ENCODE data around the gene TTLL6.
"Not testable (repeated sequence)": the region's sequence is repeated elsewhere in the genome, so short reads cannot be mapped to it uniquely, and the experiment has no call there.

TTLL6 gene

DNA sequence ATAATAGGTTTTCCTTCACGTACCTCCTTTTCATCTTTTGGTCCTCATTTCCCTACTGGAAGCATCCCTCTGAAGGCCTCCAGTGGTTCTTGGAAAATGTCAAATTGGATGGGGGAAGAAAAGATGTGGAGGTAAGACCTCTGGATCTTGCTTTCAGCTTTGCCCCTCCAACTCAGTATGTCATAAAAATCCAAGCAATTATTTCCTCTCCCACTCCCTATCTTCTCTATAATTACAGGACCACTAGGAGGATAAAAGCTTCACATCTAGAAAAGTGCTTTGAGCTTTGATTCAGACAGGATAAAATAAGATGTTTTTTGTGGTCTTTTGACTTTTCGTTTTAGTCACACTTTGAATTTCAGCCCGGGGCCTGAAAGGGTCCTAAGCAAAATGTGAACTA is 1.7 kb downstream of the TTLL6 start:
- no peak for DNase-seq (ENCODE audit: low spot score)

DNA sequence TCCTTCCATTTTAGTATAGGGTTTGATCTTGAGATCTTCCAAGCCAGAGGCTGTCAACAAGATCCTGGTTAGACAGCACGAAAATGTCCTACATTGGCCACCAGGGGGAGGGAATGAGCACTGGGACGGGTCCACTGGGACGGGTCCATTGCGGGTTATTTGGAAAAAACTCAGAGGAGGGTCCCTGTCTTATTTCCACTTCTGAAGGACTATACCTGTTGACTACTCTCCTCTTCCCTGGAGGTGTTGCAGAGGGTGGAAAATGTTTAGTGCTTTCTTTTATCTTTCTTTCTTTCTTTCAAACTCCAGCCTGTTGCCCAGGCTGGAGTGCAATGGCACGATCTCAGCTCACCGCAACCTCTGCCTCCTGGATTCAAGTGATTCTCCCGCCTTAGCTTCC is 2.5 kb downstream of the TTLL6 start:
- DNase-seq (ENCODE audit: low spot score): peak; percentile 24

DNA sequence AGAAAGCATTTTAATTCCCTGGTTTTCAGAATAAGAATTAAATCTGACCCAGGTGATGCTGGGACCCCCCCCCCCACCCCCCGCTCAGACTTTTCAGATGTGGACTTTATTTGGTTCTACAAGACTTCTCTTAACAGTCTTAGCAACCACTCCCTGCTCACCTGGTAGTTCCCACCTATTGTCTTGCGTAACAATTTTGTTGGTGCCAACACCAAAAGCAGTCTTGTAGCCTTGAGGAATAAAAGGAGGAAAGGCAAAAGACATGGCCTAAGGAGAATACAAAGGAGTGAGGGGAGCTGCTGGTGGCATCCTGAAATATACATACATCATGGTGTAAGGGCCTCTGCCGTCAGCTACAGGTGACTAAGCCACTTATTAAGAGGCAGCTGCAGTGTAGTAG is 5.0 kb downstream of the TTLL6 start:
- no peak for DNase-seq (ENCODE audit: low spot score)

DNA sequence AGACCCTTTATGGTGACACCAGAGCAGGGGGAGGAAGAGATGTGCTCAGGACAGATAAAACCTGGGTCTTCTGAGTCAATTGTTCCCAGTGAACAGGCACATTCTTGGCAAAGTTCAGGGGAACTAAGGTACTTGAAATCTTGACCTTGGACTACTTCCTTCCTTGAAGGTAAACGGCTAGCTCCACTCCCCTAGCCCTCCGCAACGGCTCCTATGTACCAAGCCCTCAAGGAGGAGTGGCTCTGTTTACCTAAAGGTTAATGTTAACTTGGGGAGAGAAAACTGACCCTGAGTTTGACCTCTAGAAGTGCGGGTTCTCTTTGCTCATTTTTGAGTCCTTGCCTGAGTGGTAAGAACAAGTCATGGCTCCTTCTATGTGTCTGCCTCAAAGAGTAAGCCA is 7.8 kb downstream of the TTLL6 start:
- no peak for DNase-seq (ENCODE audit: low spot score)

DNA sequence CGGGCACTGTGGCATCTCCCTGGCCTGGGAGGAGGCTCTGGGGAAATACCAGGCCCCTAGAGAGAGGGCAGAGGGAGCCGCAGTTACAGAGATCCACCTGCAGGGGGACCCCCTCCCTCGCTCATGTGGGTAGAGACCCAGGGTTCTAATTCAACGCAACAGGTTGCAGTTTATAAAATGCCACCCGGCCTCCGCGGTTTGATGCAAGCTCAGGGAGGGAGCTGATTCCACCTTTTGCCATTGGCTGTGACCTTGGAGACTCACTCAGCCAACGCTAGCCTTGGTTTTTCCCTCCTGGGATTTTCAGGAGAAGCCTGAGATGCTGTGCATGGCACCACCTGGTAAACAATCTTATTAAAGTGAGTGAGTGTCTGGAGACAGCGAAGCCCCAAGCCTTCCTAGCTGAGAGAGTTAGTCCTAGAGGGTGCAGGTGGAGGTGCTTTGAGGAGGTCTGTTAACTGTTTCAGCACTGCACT is 12.1 kb downstream of the TTLL6 start:
- peak; percentile 22 for DNase-seq (ENCODE audit: low spot score)

DNA sequence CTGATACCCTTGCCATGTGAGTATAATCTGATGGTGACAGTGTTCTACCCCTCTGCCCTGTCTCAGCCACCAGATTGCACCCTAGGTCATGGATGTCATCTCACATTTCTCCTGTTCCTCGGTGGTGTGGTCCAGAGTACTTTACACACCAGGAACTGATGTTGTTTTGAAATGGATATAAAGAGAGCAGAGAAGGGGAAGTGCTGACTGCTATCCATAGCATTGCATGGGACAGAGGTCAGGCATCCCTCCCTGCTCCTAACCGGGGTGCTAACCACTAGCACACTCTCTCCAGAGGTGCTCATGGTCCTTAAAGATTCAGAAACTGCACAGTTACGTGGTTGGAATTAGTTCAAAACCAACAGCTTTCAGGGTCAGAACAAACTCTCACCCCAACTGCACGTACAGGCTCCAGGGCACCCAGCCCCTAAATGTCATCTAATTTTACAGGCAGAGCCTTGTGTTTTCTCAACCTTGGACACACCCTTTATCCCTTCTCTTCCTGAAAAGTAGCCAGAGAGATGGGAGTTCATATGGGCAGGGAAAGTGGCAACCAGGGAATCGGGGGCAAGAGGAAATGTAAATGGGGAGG is 16.3 kb downstream of the TTLL6 start:
- no peak for DNase-seq (ENCODE audit: low spot score)

DNA sequence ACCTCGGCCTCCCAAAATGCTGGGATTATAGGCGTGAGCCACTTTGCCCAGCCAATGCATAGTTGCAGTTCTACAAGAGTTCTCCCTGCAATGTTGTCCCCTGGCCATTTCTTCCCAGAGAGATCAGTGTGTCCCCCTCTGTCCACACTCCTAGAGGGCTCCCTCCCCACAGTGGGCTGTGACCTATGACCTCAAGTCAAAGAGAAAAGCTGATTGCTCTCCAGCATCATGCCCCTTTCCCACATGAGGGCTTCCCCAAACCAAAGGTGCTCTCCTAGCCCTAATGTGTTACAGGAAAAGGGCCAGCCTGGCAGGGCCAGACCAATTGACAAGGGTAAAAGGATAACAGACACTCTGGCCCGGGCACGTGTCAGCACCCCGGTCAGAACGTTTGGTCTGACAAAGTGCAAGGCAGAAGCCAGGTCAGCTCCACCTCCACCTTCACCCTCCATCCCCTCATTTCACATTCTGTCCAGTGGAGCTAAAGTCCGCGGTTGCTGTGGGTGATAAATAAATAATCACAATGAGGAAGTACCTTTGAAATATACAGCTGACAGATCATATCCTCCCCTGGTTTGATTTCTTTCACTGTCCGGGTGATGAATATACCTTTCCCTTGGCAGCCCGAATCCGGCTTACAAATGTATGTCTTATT is 17.8 kb downstream of the TTLL6 start:
- DNase-seq (ENCODE audit: low spot score): no peak

DNA sequence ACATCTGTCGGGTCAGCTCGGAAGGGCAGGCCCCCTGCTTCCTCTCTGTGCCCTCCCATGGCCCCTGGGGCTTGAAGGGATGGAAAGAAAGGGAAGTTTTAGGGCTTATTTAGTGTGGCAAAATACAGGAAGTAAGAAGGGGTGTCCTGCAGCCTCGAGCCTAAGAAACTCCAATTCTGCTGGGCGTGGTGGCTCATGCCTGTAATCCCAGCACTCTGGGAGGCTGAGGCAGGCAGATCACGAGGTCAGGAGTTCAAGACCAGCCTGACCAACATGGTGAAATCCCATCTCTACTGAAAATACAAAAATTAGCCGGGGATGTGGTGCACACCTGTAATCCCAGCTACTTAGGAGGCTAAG is 20.9 kb downstream of the TTLL6 start:
- DNase-seq (ENCODE audit: low spot score): not testable (repeated sequence)

DNA sequence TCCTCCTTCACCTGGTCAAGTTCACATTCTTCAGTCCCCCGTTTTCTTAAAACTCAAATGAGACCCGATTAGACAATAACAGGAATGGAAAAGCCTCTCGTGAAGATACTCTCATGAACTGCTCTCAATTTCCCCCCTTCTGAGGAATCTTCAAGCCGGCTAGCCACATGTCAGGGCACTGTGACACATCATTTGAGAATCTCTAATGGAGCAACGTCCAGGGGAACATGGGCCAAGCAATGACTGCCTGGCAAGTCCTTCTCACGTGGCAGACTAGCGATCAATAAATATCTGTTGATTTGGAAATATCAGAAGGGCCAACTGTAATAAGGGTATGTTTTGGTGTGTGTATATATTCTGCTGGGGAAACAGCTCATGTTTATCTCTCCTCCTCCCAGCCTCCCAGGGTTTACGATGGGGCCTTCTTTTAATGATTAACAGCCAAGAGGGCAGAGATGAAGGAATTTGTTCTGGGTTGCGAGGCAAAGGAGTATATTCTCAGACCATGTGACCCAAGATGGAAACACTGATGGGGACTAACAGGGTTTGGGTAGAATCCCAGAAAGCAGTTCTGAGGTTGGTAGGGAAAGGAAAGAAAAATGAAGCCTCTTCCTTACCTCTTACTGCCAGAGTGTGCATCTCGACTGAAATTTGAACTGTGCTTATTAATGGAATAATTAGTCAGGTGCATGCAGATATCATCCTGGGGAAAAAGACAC is 21.4 kb downstream of the TTLL6 start:
- DNase-seq (ENCODE audit: low spot score): no peak

DNA sequence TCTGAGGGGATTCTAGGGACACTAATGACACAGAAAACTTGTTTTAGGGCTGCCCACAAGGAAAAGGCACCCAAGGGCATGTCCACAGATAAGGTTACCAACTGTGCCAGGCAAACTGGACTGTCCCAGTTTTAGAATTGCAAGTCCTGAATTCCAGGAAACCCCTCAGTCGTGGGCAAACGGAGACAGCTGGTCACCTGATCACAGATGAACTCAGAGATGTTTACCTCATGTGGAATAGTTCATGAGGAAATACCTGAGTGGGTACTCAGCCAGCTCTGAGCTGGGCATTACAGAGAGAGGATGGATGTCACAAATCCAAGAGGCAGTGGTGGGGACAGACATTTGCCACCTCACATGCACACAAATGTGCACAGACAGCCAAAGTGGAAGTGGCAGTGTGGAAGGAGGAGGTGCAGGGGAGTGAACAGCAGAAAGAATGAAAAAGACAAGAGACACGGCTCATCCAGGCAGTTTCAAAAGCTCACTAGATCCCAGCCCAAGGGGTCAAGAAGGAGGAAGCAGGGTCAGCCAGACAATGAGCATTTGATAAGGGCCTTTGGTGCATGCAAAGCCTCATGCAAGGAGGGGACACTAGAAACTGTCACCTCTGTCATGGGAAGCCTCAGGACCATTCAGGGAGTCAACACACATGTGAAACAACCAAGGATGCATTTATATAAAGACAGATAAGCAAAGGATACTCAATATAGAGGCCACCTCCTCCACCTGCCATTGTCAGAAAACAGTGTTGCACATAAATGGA is 24.8 kb downstream of the TTLL6 start:
- DNase-seq (ENCODE audit: low spot score): no peak

DNA sequence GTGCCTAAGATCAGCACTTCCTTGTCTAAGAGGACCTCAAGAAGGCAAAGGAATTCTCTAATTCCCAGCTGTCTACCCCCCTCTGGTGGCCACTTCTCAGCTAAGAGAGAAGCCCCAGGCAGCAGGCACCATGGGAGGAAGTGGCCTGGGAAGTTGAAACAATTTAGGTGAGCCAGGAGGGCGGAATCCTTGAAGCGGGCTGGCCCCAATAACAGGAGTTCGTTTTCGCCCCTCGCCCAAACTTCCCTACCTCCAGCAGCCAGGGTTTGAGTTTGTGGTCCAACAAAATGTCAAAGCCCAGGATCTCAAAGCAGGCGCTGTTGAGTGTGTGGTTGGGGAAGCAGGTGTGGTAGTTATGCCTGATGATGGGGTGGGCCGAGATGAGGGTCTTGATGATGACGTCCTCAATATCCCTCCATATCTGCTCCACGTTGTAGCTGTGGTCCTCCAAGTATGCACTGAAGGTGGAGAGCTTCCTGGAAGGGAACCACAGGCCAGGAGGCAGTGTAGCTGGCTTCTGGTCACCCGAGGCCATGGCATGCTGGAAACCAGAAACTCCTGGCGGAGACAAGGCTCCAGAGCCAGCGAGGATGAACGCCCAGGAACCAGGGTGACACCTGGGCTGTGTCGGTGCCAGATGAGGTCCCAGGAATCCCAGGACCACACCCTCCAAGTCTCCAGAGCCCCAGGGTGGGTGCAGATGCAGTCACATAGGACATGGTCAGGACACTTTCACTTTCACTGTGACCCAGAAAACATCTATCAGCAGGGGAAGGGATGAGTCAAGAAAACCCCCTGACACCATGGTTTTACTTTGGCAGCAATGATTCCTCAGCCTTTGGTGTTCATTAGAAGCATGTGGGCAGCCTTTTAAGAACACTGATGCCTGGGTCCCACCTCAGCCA is 25.6 kb downstream of the TTLL6 start:
- DNase-seq (ENCODE audit: low spot score): peak; percentile 40

DNA sequence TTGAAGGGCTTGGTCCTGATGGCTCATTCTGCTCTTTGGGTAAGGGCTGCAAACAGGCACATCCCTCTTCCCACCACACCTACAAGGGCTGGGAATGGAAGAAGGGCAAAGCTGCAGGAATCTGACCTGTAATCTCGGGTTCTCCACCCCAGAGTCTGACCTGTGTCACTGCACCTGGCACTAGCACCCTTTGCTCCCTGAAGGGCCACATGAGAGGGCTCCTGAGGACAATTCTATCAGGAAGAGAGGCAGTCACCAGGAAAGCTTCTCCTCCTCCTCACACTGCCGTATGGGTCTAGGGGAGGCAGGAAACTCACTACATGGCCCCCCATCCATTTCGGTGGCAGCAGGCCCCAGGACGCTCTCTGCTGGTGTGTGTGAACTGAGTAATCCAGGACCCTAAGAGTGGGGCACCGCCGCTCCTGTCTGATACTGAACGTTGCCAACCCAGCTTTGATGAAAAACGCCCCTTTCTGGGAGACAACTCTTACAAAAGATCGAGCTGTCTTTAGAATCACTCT is 26.4 kb downstream of the TTLL6 start:
- DNase-seq (ENCODE audit: low spot score): no peak

DNA sequence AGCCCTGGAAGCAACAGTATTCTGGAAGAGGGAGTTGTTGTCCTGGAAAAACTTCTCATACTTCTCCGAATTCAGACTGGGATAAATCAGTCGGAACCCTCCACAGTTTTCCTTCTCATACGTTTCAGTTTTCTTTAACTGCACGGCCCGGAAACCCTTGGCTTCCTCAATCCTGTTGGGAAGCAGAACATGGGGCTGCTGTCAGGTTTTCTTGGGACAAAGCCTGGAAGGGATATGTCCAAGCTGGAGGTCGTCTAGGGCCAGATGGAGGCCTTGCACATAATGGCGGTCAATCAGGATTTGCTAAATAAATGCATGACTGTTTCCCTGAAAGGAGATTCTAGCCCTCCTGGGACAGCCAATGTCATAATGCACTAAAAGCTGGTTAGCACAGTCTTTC is 29.2 kb downstream of the TTLL6 start:
- DNase-seq (ENCODE audit: low spot score): no peak

DNA sequence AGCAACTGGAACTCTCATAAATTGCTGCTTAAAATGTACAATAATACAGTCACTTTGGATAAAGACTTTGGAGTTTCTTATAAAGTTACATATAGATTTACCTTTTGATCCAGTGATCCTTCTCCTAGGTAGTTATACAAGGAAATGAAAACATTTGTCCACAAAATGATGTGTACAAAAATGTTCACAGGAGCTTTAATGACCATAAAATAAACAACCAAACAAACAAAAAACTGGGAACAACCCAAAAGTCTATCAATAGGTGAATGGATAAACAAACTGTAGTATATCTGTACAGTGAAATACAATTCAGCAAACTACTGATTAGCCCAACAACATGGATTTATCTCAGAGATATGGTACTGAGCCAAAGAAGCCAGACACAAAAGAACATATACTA is 37.6 kb downstream of the TTLL6 start:
- no peak for DNase-seq (ENCODE audit: low spot score)

DNA sequence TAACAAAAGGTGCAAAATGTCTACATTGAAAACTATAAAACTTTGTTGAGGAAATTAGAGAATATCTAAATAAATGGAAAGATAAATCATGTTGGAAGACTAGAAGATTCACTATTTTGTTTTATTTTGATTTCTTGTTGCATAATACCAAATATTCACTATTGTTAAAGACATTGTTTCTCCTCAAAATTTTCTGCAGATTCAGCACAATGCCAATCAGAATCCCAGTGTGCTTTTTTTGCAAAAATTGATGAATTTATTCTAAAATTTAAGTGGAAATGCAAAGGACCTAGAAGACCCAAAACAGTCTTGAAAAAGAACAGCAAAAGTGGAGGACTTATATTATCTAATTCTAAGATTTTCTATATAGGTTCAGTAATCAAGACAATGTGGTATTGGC is 40.4 kb downstream of the TTLL6 start:
- no peak for DNase-seq (ENCODE audit: low spot score)

DNA sequence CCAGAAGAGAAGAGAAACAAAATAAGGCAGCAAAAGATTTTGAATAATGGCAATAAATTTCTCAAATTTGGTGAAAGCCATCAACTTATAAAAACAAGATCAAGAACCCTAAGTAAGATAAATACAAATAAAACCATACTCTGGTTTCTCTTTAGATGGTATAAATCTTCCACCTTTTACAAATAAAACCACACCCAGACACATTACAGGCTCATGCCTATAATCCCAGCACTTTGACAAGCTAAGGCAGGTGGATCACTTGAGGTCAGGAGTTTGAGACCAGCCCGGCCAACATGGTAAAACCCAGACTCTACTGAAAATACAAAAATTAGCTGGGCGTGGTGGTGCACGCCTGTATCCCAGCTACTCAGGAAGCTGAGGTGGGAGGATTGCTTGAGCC is 43.8 kb downstream of the TTLL6 start:
- DNase-seq (ENCODE audit: low spot score): no peak

DNA sequence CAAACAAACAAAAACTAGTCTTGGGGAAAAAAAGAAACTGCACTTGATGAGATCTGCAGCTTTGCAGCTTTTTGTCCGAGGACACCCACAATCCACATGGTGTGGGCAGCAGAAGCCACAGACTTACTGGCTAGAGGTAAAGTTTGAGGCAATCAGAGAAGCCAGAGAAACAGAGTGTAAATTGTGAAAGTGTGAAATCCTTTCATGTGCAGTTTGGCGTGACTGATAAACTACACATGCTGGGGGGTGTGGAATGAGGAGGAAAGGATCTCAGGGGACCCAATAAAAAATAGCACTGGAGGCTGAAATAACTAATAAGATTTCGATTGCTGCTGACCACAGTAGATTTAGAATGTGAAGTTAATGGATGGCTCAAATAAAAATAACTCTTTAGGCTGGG is 46.1 kb downstream of the TTLL6 start:
- no peak for DNase-seq (ENCODE audit: low spot score)

DNA sequence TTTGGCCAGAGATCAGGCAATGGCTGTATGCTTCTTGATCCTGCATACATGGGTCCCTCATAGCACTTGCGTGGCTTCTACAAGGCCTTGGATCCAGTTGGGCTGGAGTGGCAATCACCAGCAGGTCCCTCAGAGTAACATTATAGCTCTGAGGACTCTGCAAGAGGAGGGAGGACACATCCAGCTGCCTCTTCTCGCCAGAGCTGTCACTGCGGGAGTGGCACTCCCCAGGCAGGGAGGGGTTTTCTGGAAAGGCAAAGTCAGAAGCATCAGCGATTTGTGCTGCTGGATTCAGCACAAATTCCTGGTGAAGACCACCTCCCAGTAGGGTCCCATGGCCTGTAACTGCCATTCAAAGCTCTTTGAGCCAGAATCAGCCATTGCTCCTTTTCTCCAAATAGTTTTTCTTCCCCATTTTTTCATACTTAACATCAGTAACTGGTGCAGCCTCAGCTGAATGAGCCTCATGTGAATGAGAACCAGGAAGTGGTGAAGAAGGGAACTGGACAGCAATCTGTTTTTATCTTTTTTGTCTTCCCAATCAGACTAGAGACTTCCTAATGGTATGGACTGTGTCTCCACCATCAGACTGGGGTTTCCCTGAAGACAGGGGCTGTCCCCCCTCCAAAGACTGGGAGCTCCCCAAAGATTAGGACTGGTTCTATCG is 47.9 kb downstream of the TTLL6 start:
- no peak for DNase-seq (ENCODE audit: low spot score)

DNA sequence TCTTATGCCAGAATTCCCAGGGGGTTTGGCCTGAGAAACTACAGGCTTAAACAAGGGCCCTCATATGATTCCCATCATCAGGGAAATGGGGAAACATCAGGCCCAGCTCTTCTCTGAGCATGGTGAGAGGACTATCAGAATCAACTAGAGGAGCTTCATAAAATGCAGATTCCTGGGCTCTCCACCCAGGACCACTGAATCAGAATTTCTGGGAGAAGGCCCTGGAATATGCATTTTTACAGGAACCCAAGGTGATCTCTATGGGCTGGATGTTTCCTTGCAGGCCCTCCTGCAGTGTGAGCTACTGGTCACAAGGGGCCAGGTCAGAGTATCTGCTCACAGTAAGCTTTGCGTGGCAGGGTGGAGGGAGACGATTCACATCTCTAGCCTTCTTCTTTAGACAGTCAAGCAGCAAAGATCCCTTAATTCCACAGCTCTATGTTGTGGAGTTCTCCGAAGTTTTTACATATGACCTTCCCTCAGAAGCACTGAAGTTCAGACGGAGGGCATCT is 49.7 kb downstream of the TTLL6 start:
- DNase-seq (ENCODE audit: low spot score): no peak

DNA sequence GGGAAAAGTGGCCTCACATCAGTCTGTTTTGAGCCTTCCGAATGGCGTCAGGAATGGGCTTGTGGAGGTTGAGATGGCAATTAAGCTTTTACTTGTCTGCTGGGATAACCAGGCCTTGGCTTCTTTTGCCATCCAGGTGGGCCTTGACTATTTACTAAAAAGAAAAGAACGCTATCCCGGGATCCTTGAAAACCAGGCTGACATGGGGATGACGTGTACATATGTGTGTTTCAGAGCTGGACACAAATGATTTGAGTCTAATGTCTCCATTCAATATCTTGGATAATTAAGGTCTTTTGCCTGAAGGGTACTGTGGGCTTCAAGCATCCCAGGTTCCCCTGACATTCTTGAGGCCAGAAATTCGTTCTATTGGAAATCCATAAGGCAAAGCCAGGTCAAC is 55.9 kb downstream of the TTLL6 start:
- no peak for DNase-seq (ENCODE audit: low spot score)

DNA sequence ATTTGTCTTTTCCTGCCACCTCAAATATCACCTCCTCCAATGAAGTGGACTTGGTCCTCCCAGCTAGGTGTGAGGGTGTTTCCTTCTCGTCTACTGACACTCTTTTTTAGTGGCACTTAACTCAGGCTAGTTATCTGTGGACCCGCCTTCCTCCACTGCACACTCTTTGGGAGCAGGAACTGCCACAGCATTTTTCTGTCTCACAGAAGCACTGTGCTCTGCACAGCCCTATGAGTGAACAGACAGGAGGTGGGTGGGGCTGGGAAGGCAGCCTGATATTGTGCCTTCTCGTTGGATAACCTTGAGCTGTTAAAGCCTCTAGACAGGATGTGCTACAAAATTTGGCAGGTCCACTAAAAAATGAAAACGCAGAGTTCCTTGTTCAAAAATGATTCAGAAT is 56.6 kb downstream of the TTLL6 start:
- no peak for DNase-seq (ENCODE audit: low spot score)

Data from globus pallidus (tissue), 1 donor.